Sigmoid colon (tissue), 4 donors: ENCODE results near the gene SWAP70.

Experiments
- CTCF ChIP-seq, 4 experiments: fragments of 450-650 bp in 3 of 4; fragments of 200-600 bp in 1 of 4; IDR thresholded peaks; one replicate each; pipeline ENCODE4 v1.5.1; 2016 to 2019; ENCODE audit warnings: antibody characterized with exemption in 4 of 4, mild to moderate bottlenecking in 3 of 4, moderate library complexity in 2 of 4
- POLR2AphosphoS5 ChIP-seq, 4 donors: sonication (generic); formaldehyde crosslinking; IDR thresholded peaks; one replicate each; pipeline ENCODE4 v1.6.1; 2017; ENCODE audit warnings: antibody characterized with exemption in 4 of 4

- TF ChIP-seq CTCF (IDR thresholded peaks at IDR 0.05) (no peak), POLR2AphosphoS5 (IDR thresholded peaks at IDR 0.05) (no peak)
These were observed 30.2 kb upstream of the SWAP70 start for GRCh38 chr11:9633679-9634078.
